Gastroesophageal sphincter (tissue), 4 donors: ENCODE measurements around the gene ADO. TPM values are rescaled to one million over a fixed set of nuclear protein-coding genes. Genes with fewer than 3 reads are reported as not detected.

ENCODE experiments used
- ATAC-seq: fragments of 150-250 bp; one replicate; pipeline ENCODE4 v1.9.1; 2016; ENCODE audit warnings: mild to moderate bottlenecking, moderate library complexity
- H3K27ac ChIP-seq, 4 donors: fragments of 200-600 bp; sonication (generic) in 3 of 4; 1 replicate in 3 of 4; 2 replicates in 1 of 4; pipeline ENCODE4 v1.5.1; 2016 to 2019
- H3K27me3 ChIP-seq: fragments of 200-600 bp; sonication (generic); one replicate; pipeline ENCODE4 v1.5.1; 2019
- H3K36me3 ChIP-seq, 2 donors: fragments of 200-600 bp; sonication (generic); one replicate each; pipeline ENCODE4 v1.5.1; 2019; ENCODE audit warnings: control low read depth in 1 of 2
- H3K4me1 ChIP-seq, 3 donors: fragments of 200-600 bp; sonication (generic); 1 replicate in 2 of 3; 2 replicates in 1 of 3; pipeline ENCODE4 v1.5.1; 2016 to 2019; ENCODE audit warnings: control low read depth in 2 of 3
- H3K4me3 ChIP-seq, 2 donors: fragments of 200-600 bp; sonication (generic); one replicate each; pipeline ENCODE4 v1.5.1; 2019; ENCODE audit warnings: mild to moderate bottlenecking in 1 of 2, moderate library complexity in 1 of 2
- H3K9me3 ChIP-seq, 3 donors: fragments of 200-600 bp; sonication (generic); one replicate each; pipeline ENCODE4 v1.5.1; 2017 to 2019; ENCODE audit warnings: control low read depth in 2 of 3
- EP300 ChIP-seq: sonication (generic); formaldehyde crosslinking; IDR thresholded peaks from one replicate; pipeline ENCODE4 v1.6.1; 2017; ENCODE audit warnings: antibody characterized with exemption, mild to moderate bottlenecking
- POLR2A ChIP-seq, 2 donors: fragments of 450-650 bp; IDR thresholded peaks; one replicate each; pipeline ENCODE4 v1.6.1; 2017; ENCODE audit warnings: antibody characterized with exemption in 2 of 2, mild to moderate bottlenecking in 2 of 2, moderate library complexity in 1 of 2
- POLR2AphosphoS5 ChIP-seq: sonication (generic); formaldehyde crosslinking; IDR thresholded peaks from one replicate; pipeline ENCODE4 v1.6.1; 2017; ENCODE audit warnings: antibody characterized with exemption
- WGBS, 2 donors: methylation state at CpG; one replicate each; pipeline ENCODE4 v1.1.5; 2018; ENCODE audit warnings: low coverage in 1 of 2; 5-methylcytosine and 5-hydroxymethylcytosine counted together
- total RNA-seq, 4 donors: library from RNA; depleted of rRNA; stranded (reverse); fragments of >200 nt; gene quantifications; one replicate each; pipeline ENCODE4 v1.1.0, GENCODE V29; 2016
- TF ChIP-seq, protein P1 (sequence below), 4 experiments: fragments of 200-600 bp in 2 of 4; fragments of 450-650 bp in 2 of 4; sonication (generic) in 1 of 4; IDR thresholded peaks; one replicate each; pipeline ENCODE4 v1.5.1; 2017 to 2019; ENCODE audit warnings: antibody characterized with exemption in 4 of 4, mild to moderate bottlenecking in 2 of 4, moderate library complexity in 2 of 4

Gene ADO
- total RNA-seq, 4 donors from 2014 or later = 20.2 to 28.9 (median 22.5) TPM

- 18 to 20% methylated on average over 8 to 9 of the region's 9 CpGs for WGBS, 2 donors
- H3K4me1 ChIP-seq = peaks cover 0 to 15% (median 12%) of the 10 kb centered on the region in 3 donors
- ATAC-seq = peak; percentile 48
- H3K9me3 ChIP-seq = peaks cover 0 to 10% (median 0%) of the 10 kb centered on the region in 3 donors
- H3K4me3 ChIP-seq = no peak overlapping the region
- no peaks in the 10 kb centered on the region for H3K27me3 ChIP-seq
- H3K27ac ChIP-seq = peak overlapping the region in 2 of 4 donors; percentile 16 to 69
- H3K36me3 ChIP-seq = no peaks in the 10 kb centered on the region
- TF ChIP-seq, protein P1, sequence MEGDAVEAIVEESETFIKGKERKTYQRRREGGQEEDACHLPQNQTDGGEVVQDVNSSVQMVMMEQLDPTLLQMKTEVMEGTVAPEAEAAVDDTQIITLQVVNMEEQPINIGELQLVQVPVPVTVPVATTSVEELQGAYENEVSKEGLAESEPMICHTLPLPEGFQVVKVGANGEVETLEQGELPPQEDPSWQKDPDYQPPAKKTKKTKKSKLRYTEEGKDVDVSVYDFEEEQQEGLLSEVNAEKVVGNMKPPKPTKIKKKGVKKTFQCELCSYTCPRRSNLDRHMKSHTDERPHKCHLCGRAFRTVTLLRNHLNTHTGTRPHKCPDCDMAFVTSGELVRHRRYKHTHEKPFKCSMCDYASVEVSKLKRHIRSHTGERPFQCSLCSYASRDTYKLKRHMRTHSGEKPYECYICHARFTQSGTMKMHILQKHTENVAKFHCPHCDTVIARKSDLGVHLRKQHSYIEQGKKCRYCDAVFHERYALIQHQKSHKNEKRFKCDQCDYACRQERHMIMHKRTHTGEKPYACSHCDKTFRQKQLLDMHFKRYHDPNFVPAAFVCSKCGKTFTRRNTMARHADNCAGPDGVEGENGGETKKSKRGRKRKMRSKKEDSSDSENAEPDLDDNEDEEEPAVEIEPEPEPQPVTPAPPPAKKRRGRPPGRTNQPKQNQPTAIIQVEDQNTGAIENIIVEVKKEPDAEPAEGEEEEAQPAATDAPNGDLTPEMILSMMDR (IDR thresholded peaks at IDR 0.05) = no peak
- TF ChIP-seq POLR2AphosphoS5 = peak; percentile 52
Observed at GRCh38 chr10:62788861-62789467, 15.6 kb upstream of the ADO start.

DNA sequence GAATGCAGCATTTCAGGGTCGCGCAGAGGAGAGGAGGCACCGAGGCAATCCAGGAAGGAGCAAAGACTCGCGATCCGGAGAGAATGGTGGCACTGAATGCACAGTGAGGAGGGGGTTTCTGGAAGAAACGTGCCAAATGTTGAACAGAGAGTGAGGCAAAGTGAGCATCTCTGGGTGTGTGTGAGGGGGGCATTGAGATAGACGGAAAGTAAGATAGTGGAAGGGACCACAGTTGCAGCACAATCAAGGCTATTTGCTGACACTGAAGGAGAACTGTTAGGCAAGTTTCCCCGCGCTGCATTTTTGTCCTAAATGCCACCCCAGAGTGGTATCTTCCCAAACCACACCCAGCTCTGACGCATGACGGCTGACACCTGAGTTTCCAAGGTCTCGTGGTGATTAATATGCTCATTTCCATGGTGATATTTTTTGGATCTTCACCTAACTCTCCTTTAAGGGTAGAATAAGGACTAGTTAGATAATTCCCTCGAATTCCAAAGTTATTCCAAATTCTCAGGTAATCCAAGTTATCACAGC is 14.4 kb upstream of the ADO start:
- Histone ChIP-seq H3K4me3 (no peak overlapping the region), H3K9me3 (peaks cover 0 to 5% (median 0%) of the 10 kb centered on the region in 3 donors), H3K27me3 (no peaks in the 10 kb centered on the region), H3K4me1 (peaks cover 0 to 15% (median 12%) of the 10 kb centered on the region in 3 donors), H3K27ac (no peak overlapping the region), H3K36me3 (no peaks in the 10 kb centered on the region)
- TF ChIP-seq POLR2AphosphoS5 (no peak), EP300 (no peak), POLR2A (IDR thresholded peaks at IDR 0.05) (no peak)
- TF ChIP-seq, protein P1 (IDR thresholded peaks at IDR 0.05) = no peak
- WGBS, 2 donors = 85 to 90% methylated on average over 7 to 14 of the region's 14 CpGs
- no peak for ATAC-seq

GRCh38 chr10:62790571-62790970 is 13.9 kb upstream of the ADO start:
- H3K9me3 ChIP-seq = peaks cover 0 to under 1% (median 0%) of the 10 kb centered on the region in 3 donors
- no peak overlapping the region for H3K4me3 ChIP-seq
- no peak overlapping the region for H3K27ac ChIP-seq
- H3K4me1 ChIP-seq = peaks cover 0 to 15% (median 12%) of the 10 kb centered on the region in 3 donors
- TF ChIP-seq POLR2A (IDR thresholded peaks at IDR 0.05) (no peak), POLR2AphosphoS5 (no peak)
- TF ChIP-seq, protein P1 (IDR thresholded peaks at IDR 0.05) = no peak
- H3K27me3 ChIP-seq = no peaks in the 10 kb centered on the region
- ATAC-seq = no peak
- 73 to 100% methylated on average over 1 of the region's 2 CpGs for WGBS, 2 donors
- H3K36me3 ChIP-seq = no peaks in the 10 kb centered on the region

DNA sequence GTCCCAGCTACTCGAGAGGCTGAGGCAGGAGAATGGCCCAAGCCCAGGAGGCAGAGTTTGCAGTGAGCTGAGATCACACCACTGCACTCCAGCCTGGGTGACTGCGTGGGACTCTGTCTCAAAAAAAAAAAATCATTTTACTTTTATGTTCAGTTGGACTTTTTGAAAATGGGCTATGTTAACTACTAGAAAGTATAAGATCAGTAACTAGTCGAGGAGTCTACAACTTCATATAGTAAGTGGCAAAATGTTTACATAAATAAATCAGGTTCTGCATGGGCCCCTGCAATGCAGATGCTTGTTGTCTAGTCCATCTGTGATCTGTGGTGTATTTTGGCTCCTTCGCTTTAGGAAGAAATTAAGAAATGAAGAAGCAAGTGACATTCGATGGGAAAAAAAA is 12.3 kb upstream of the ADO start:
- no peak overlapping the region for H3K27ac ChIP-seq
- peaks cover 0 to 15% (median 12%) of the 10 kb centered on the region in 3 donors for H3K4me1 ChIP-seq
- TF ChIP-seq POLR2AphosphoS5 (no peak), POLR2A (IDR thresholded peaks at IDR 0.05) (no peak), EP300 (no peak)
- no peaks in the 10 kb centered on the region for H3K9me3 ChIP-seq
- 71 to 74% methylated on average over 3 to 4 of the region's 5 CpGs for WGBS, 2 donors
- no peak overlapping the region for H3K4me3 ChIP-seq
- no peaks in the 10 kb centered on the region for H3K36me3 ChIP-seq
- ATAC-seq = no peak
- peaks cover 4% of the 10 kb centered on the region for H3K27me3 ChIP-seq

- Histone ChIP-seq H3K27ac (no peak overlapping the region), H3K36me3 (no peaks in the 10 kb centered on the region), H3K9me3 (no peaks in the 10 kb centered on the region), H3K4me1 (peaks cover 0 to 6% (median 5%) of the 10 kb centered on the region in 3 donors), H3K27me3 (peaks cover 20% of the 10 kb centered on the region), H3K4me3 (no peak overlapping the region)
- ATAC-seq = no peak
- WGBS, 2 donors = no CpG with 5 or more reads among the region's 1 CpG
- TF ChIP-seq, protein P1 (IDR thresholded peaks at IDR 0.05) = no peak
- TF ChIP-seq POLR2AphosphoS5 = no peak
- TF ChIP-seq EP300 = no peak
- TF ChIP-seq POLR2A (IDR thresholded peaks at IDR 0.05) = no peak
Observed at GRCh38 chr10:62794306-62794705, 10.2 kb upstream of the ADO start.
